H1 (cell line): ENCODE results near the gene IL31RA. TPM values are rescaled to one million over a fixed set of nuclear protein-coding genes. Genes with fewer than 3 reads are reported as not detected.

Experiments used
- CTCF ChIA-PET: fragments of 300-600 bp; sonication (Branson Sonifier 250); formaldehyde crosslinking; loops from one replicate; lab custom pipeline; 2021; ENCODE audit not compliant: partially characterized antibody; lab: Charles Lee
- POLR2A ChIA-PET: fragments of 300-600 bp; sonication (Branson Sonifier 250); formaldehyde crosslinking; loops from one replicate; lab custom pipeline; 2021; ENCODE audit warnings: inconsistent platforms; ENCODE audit not compliant: partially characterized antibody; lab: Charles Lee
- DNase-seq, 2 experiments: peaks; one replicate each; pipeline versions ENCODE4 v3.0.0 to v3.0.0-alpha.2; 2010 to 2022; ENCODE audit warnings: low spot score in 2 of 2, low read depth in 1 of 2, mixed read lengths in 1 of 2
- FAIRE-seq: peaks from 2 replicates; lab custom pipeline; 2011; peaks lifted over from hg19 to GRCh38; lab: Jason Lieb, UNC
- H2AFZ ChIP-seq: 2 replicates; pipeline ENCODE4 v1.8.1; 2012; ENCODE audit warnings: low read length, inconsistent platforms
- H2AK5ac ChIP-seq: 2 replicates; pipeline ENCODE4 v1.6.1; 2013; ENCODE audit warnings: low read depth, low read length
- H2BK120ac ChIP-seq: replicated peaks from 2 replicates; pipeline ENCODE3; 2013; ENCODE audit warnings: low read depth, low read length, inconsistent platforms
- H2BK12ac ChIP-seq: 2 replicates; pipeline ENCODE4 v1.6.1; 2013; ENCODE audit warnings: low read depth, low read length
- H2BK15ac ChIP-seq: 2 replicates; pipeline ENCODE4 v1.6.1; 2013; ENCODE audit warnings: low read length
- H2BK20ac ChIP-seq: 2 replicates; pipeline ENCODE4 v1.6.1; 2013; ENCODE audit warnings: low read length
- H2BK5ac ChIP-seq: 2 replicates; pipeline ENCODE4 v1.6.1; 2013; ENCODE audit warnings: low read depth, low read length
- H3K14ac ChIP-seq: 2 replicates; pipeline ENCODE4 v1.6.1; 2013; ENCODE audit warnings: inconsistent platforms; ENCODE audit not compliant: insufficient read length
- H3K18ac ChIP-seq: 2 replicates; pipeline ENCODE4 v1.6.1; 2013; ENCODE audit warnings: low read length; ENCODE audit errors: extremely low read depth
- H3K23ac ChIP-seq: 2 replicates; pipeline ENCODE4 v1.6.1; 2013; ENCODE audit warnings: inconsistent platforms; ENCODE audit not compliant: insufficient read length
- H3K23me2 ChIP-seq: 2 replicates; pipeline ENCODE4 v1.6.1; 2013; ENCODE audit warnings: low read depth, low read length
- H3K27ac ChIP-seq: 2 replicates; pipeline ENCODE4 v1.6.1; 2011; ENCODE audit warnings: low read depth, low read length, inconsistent platforms
- H3K27me3 ChIP-seq, 4 experiments: replicated peaks in 1 of 4; 1 replicate in 1 of 4; 2 replicates in 3 of 4; pipeline versions ENCODE4 v1.6.1 to v1.8.1; 2011 to 2013; ENCODE audit warnings: low read length in 3 of 4, mild to moderate bottlenecking in 3 of 4, inconsistent platforms in 2 of 4, mixed read lengths in 2 of 4, moderate library complexity in 1 of 4; ENCODE audit not compliant: control insufficient read depth in 3 of 4, insufficient read depth in 3 of 4; ENCODE audit errors: extremely low read depth in 1 of 4
- H3K36me3 ChIP-seq, 4 experiments: 2 replicates each; pipeline versions ENCODE4 v1.6.1 to v1.8.1; 2011 to 2013; ENCODE audit warnings: mild to moderate bottlenecking in 4 of 4, low read length in 3 of 4, moderate library complexity in 2 of 4, control low read depth in 1 of 4, inconsistent platforms in 1 of 4; ENCODE audit not compliant: insufficient read depth in 4 of 4, control insufficient read depth in 2 of 4
- H3K4ac ChIP-seq: replicated peaks from 2 replicates; pipeline ENCODE3; 2013; ENCODE audit warnings: low read length, low read depth, mixed read lengths, inconsistent platforms; ENCODE audit not compliant: insufficient read length
- H3K4me1 ChIP-seq, 4 experiments: replicated peaks in 1 of 4; 1 replicate in 1 of 4; 2 replicates in 3 of 4; pipeline versions ENCODE4 v1.6.1 to v1.8.1; 2011 to 2013; ENCODE audit warnings: low read length in 3 of 4, inconsistent platforms in 2 of 4, mixed read lengths in 1 of 4; ENCODE audit not compliant: insufficient read depth in 4 of 4, control insufficient read depth in 3 of 4
- H3K4me2 ChIP-seq, 2 experiments: 2 replicates each; pipeline versions ENCODE4 v1.6.1 to v1.8.1; 2011 to 2013; ENCODE audit warnings: low read depth in 2 of 2, low read length in 2 of 2, control low read depth in 1 of 2, inconsistent platforms in 1 of 2, mild to moderate bottlenecking in 1 of 2; ENCODE audit not compliant: insufficient read depth in 1 of 2
- H3K4me3 ChIP-seq, 4 experiments: fragments of 200-600, 300-600 bp in 1 of 4; sonication (generic), shearing (Covaris generic), sonication (Bioruptor Twin) in 1 of 4; 2 replicates each; pipeline versions ENCODE4 v1.5.1 to v1.8.1; 2011 to 2016; ENCODE audit warnings: low read length in 4 of 4, low read depth in 3 of 4, control low read depth in 2 of 4, inconsistent platforms in 2 of 4, mild to moderate bottlenecking in 2 of 4, mixed read lengths in 1 of 4, moderate library complexity in 1 of 4; ENCODE audit not compliant: insufficient read depth in 2 of 4; ENCODE audit errors: extremely low read depth in 1 of 4
- H3K56ac ChIP-seq: replicated peaks from 2 replicates; pipeline ENCODE3; 2013; ENCODE audit warnings: low read depth, mild to moderate bottlenecking, mixed read lengths, low read length, inconsistent platforms; ENCODE audit not compliant: insufficient read length
- H3K79me1 ChIP-seq: 2 replicates; pipeline ENCODE4 v1.6.1; 2013; ENCODE audit warnings: low read depth, low read length, control low read depth
- H3K79me2 ChIP-seq, 2 experiments: 2 replicates each; pipeline versions ENCODE4 v1.6.1 to v1.8.1; 2012 to 2013; ENCODE audit warnings: low read length in 2 of 2, mild to moderate bottlenecking in 2 of 2, inconsistent platforms in 1 of 2; ENCODE audit not compliant: insufficient read depth in 2 of 2, control insufficient read depth in 1 of 2
- H3K9ac ChIP-seq, 4 experiments: replicated peaks in 1 of 4; 1 replicate in 1 of 4; 2 replicates in 3 of 4; pipeline versions ENCODE4 v1.6.1 to v1.8.1; 2011 to 2013; ENCODE audit warnings: low read depth in 3 of 4, low read length in 3 of 4, control low read depth in 2 of 4, mild to moderate bottlenecking in 2 of 4, moderate library complexity in 2 of 4, inconsistent platforms in 1 of 4; ENCODE audit errors: extremely low read depth in 1 of 4
- H3K9me3 ChIP-seq, 2 experiments: 2 replicates each; pipeline versions ENCODE4 v1.6.1 to v1.8.1; 2012 to 2013; ENCODE audit warnings: mild to moderate bottlenecking in 2 of 2, moderate library complexity in 2 of 2, control low read depth in 1 of 2, inconsistent platforms in 1 of 2, low read depth in 1 of 2, low read length in 1 of 2, mixed read lengths in 1 of 2; ENCODE audit not compliant: insufficient read depth in 2 of 2
- H4K20me1 ChIP-seq, 2 experiments: replicated peaks in 1 of 2; 2 replicates each; pipeline versions ENCODE3 to v1.8.1; 2011 to 2013; ENCODE audit warnings: inconsistent platforms in 2 of 2, low read length in 2 of 2, mild to moderate bottlenecking in 1 of 2; ENCODE audit not compliant: insufficient read depth in 2 of 2, control insufficient read depth in 1 of 2
- H4K5ac ChIP-seq: 2 replicates; pipeline ENCODE4 v1.6.1; 2013; ENCODE audit warnings: low read length, low read depth, mixed read lengths, inconsistent platforms; ENCODE audit not compliant: insufficient read length
- H4K8ac ChIP-seq: 2 replicates; pipeline ENCODE4 v1.8.0; 2013; ENCODE audit warnings: mild to moderate bottlenecking, moderate library complexity, low read length, inconsistent platforms; ENCODE audit not compliant: insufficient read depth; ENCODE audit errors: extremely low read depth
- H4K91ac ChIP-seq: replicated peaks from 2 replicates; pipeline ENCODE3; 2013; ENCODE audit warnings: low read length, mixed read lengths, inconsistent platforms; ENCODE audit not compliant: insufficient read length
- KDM1A ChIP-seq: fragments of 200-600, 300-600 bp; sonication (generic); IDR thresholded peaks from 2 replicates; pipeline ENCODE4 v1.7.1; 2016; ENCODE audit warnings: mild to moderate bottlenecking, low read length, borderline replicate concordance
- SP1 ChIP-seq: IDR thresholded peaks from 2 replicates; pipeline ENCODE4 v1.6.1; 2011; ENCODE audit warnings: low read depth, low read length
- WGBS, 2 experiments: shearing (Covaris generic) in 1 of 2; methylation state at CpG; one replicate each; pipeline versions ENCODE4 v1.1.6 to v1.1.7; 2013 to 2015; ENCODE audit warnings: low lambda C conversion rate in 2 of 2, mixed read lengths in 2 of 2, inconsistent platforms in 1 of 2, low coverage in 1 of 2, missing lambda C conversion rate in 1 of 2; ENCODE audit not compliant: insufficient replicate concordance in 2 of 2, insufficient coverage in 1 of 2, insufficient read length in 1 of 2; ENCODE audit errors: extremely low coverage in 1 of 2, missing lambda C conversion rate in 1 of 2; 5-methylcytosine and 5-hydroxymethylcytosine counted together
- polyA plus RNA-seq, 7 experiments: library from polyadenylated mRNA; depleted of rRNA in 3 of 7; stranded (reverse) in 5 of 7; unstranded in 2 of 7; fragments of >200 nt in 5 of 7; fragments of 200-250 nt in 2 of 7; gene quantifications; 1 replicate in 5 of 7; 2 replicates in 1 of 7; 4 replicates in 1 of 7; pipeline versions ENCODE4 v1.2.1 to v1.2.3, GENCODE V29; 2011 to 2013; ENCODE audit warnings: missing spikeins in 2 of 7, mixed read lengths in 2 of 7
- total RNA-seq: library from RNA; stranded (reverse); fragmentation: NEBNext Ultra II Directional; extraction: Animal tissue kit (Norgen Biotek cat#: 25700); gene quantifications from 2 replicates; pipeline ENCODE4 v1.2.1, GENCODE V29; 2021

IL31RA gene
- total and polyA plus RNA-seq, 2 of the 8 experiments (the other 6 are each of a cell fraction or from before 2014, with no cell fraction given), result not detected

- Histone ChIP-seq H4K20me1 (no peaks in the 10 kb centered on the region), H3K9me3 (0 out of 4 replicates have a peak, but pooled peaks cover 0 to 4% of the 10 kb centered on the region in 2 experiments), H3K23ac (no peak overlapping the region), H2BK120ac (no peak overlapping the region), H3K4me3 (no peak overlapping the region), H2BK15ac (no peak overlapping the region), H3K4ac (no peak overlapping the region), H2BK5ac (no peak overlapping the region), H3K56ac (no peak overlapping the region), H3K27ac (no peak overlapping the region), H4K91ac (no peak overlapping the region), H2AK5ac (no peak overlapping the region)
- FAIRE-seq, result no peak
- 80% methylated on average over 2 of the region's 2 CpGs; no CpG with 5 or more reads in 1 of the 2 experiments for WGBS, 2 experiments
- no peak for DNase-seq
- no peak for TF ChIP-seq SP1
- TF ChIP-seq KDM1A, result no peak
- TF ChIP-seq, all 59 proteins: peak for 0
- no peak overlapping the region for H4K8ac ChIP-seq
- H3K36me3 ChIP-seq, result no peaks in the 10 kb centered on the region
- H3K4me1 ChIP-seq, result no peaks in the 10 kb centered on the region
- H3K79me1 ChIP-seq, result no peaks in the 10 kb centered on the region
- no peak overlapping the region for H2AFZ ChIP-seq
- ChIA-PET POLR2A (no interaction called here), CTCF (no interaction called here)
- no peaks in the 10 kb centered on the region for H3K23me2 ChIP-seq
- H3K18ac ChIP-seq, result no peak overlapping the region
- no peak overlapping the region for H3K4me2 ChIP-seq
- H3K79me2 ChIP-seq, result no peaks in the 10 kb centered on the region
- H3K9ac ChIP-seq, result no peak overlapping the region
- H2BK20ac ChIP-seq, result no peak overlapping the region
- no peaks in the 10 kb centered on the region for H3K27me3 ChIP-seq
- no peak overlapping the region for H4K5ac ChIP-seq
- H2BK12ac ChIP-seq, result no peak overlapping the region
- no peak overlapping the region for H3K14ac ChIP-seq
Measured at GRCh38 chr5:55858104-55858503, 6.9 kb downstream of the IL31RA start.
